NCI-H82 (cell line): ENCODE measurements around the gene NOP16.
A peak's percentile ranks its signal among the peaks of the same experiment; 100 is the strongest.

Source experiments
- DNase-seq: peaks from one replicate; lab custom pipeline; 2025; lab: John Stamatoyannopoulos, UW

Gene NOP16

GRCh38 chr5:176386491-176386890, 1.9 kb downstream of the NOP16 start:
- no peak for DNase-seq

GRCh38 chr5:176384991-176385390, 3.4 kb downstream of the NOP16 start:
- DNase-seq: no peak

DNA sequence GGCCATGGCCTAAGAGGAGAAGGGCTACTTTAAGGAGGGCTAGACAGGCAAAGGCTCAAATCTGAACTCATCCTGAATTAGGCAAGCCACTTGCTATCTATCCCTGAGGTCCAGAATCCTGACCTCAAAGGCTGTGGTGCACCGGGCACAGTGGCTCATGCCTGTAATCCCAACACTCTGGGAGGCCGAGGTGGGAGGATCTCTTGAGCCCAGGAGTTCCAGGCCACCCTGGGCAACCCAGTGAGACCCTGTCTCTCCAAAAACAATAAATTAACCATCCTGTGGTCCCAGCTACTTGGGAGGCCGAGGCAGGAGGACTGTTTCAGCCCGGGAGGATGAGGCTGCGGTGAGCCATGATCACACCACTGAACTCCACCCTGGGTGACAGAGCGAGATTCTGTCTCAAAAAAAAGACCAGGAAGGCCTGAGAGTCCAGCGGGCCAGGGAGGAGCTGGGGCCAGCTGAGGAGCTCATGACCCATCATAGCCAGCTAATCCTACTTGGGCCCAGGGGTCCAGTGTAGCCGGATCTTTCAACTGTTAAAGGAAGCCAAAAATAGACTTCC, 4.0 kb downstream of the NOP16 start:
- no peak for DNase-seq

DNA sequence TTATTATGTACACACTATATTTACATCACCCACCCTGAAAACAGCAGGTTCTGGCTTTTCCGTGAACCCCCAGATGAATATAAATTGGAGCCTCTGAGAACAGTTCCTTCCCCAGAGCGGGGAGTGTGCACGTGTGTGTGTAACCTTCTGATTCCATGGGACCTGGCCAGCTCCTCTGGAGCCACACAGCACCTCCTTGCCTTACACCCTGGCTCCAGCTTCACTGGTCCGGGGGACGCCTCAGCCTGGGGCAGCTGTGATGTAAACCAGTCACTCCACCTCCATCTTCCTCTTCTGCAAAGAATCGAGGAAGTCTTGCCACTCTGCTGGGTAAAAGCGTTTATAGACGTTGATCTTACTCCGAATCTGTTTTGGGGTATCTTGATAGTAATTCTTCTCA, 4.4 kb downstream of the NOP16 start:
- DNase-seq: no peak

DNA sequence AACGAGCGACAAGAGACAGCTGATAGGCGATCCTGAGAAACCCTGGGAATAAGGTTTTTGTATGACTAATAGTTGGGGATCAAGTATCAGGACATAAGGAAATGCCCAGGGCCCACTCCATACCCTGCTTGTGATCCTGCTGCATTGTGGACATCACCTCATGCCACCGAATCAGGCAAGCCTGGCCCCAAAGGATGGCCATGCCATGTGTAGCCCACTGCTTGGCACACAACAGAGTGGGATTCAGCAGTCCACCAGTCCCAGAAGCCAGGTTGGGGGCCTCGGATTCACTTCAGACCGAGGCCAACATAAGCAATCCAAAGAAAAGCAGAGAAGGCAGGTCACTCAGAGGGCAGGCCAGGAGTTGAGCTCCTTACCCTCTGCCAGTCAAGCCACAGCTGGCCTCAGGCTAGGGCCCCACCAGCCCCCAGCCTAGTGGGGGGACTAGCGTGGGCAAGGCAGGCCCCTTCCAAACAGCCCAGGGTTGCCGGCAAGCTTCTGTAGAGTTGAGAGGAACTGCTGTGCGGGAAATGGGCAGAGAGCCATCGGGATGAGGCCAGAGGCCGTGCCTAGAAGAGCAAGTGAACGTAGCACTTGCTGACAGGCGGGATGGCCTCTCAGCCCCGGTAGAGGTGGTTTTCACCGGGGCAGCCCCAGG, 5.0 kb downstream of the NOP16 start:
- DNase-seq: no peak

DNA sequence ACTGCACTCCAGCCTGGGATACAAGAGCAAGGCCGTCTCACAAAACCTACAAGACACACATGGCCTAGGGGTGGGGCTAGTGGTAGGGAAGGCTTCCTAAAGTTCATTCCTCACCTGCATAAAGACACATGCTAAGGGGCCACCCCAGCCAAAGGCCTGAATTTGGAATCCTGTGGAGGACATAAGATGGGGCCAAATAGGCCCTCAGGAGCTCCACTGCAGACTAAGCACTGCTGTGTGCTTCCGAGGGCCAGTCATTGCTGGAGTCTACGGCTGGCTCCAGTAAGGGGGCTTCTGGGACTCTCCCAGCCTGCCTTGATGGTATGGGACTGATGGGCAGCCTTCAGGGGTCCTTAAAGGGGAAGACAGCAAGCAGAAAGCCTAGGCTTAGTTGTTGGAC, 5.7 kb downstream of the NOP16 start:
- DNase-seq: peak; percentile 15

DNA sequence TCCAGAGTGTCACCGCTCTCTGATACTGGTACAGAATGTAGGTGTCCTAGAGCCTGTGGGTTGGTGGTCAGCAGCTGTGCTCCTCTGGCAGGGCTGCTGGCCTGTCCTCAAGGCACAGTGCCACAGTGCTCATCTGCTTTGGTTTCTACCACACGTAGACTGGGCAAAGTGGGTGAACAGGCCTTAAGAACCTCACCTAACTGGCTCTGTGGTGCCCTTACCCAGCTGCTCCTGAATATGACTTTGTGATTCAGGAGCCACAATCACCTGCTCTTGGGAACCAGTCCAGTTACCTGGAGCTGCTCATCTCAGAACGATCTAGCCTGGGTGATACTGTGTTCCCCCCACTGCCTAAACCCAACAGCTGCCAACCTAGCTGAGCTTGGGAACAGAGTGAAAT, 6.4 kb downstream of the NOP16 start:
- DNase-seq: no peak

DNA sequence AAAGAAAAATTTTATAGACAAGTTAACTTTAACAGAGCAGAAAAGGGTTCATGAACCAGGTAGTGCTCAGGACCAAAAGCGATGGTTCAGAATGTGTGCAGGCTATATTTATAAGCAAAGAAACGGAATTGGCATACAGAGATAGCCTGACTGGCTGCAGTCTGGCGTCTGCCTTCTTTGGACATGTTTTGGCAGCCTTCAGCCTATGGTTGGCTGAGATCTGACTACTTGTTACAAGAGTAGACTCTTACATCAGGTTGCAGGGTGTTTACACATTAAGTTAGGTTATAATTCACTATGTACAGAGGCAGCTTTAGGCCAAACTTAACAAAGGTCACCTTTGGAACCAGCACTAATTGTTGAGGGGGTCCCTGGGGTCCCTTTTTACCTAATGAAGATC, 7.0 kb downstream of the NOP16 start:
- no peak for DNase-seq

DNA sequence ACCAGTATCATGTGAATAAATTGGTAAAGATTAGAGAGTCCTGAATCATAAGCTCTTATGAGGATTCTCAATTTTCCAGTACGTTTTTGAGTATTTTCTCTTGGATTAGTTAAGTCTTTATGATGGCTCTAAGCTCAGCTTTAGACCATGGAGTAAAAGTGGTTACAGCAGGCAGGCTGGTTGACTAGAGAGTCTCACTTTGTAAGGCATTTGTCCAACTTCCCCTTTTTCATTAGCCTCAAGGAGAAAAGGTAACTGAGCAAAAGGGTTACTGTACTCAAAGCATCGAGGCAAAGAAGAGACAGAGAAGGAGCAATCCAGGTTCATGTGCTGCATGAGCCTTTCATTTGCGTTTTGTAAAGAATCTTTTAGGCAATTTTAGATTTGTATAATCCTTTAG, 8.5 kb downstream of the NOP16 start:
- no peak for DNase-seq

DNA sequence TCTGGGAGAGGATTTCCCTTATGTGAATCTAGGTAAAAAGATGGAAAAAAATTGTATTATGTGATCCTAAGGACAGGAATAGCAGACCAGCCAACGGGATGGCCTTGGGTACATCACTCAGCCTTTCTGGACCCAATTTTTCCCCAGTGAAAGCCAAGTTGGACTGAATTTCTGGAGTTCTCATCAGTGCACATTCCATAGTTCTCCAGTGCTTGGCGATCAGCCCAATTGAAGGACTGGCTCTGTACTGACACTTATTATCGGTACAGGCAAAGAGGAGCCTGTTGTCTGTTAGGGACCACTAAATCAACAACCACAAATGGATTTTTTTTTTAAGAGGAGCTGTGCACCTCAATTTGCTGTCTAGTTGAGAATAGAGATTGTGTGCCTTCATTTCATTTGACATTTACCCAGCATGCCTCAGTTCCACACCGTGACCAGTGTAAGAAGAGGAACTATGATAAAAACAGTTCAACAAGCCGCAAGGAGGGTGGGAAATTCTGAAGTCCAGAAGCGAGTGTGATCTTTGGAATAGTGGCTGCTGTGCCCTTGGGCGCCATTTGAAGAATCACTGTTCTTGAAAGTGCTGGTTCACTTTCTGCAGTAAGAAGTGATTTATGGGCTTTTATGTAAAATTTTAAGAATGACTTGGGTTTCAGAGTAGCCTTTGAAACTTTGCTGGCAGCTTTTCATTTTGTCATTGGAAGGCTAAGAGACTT, 15.1 kb downstream of the NOP16 start:
- no peak for DNase-seq

GRCh38 chr5:176371621-176372539, 16.5 kb downstream of the NOP16 start:
- DNase-seq: no peak

DNA sequence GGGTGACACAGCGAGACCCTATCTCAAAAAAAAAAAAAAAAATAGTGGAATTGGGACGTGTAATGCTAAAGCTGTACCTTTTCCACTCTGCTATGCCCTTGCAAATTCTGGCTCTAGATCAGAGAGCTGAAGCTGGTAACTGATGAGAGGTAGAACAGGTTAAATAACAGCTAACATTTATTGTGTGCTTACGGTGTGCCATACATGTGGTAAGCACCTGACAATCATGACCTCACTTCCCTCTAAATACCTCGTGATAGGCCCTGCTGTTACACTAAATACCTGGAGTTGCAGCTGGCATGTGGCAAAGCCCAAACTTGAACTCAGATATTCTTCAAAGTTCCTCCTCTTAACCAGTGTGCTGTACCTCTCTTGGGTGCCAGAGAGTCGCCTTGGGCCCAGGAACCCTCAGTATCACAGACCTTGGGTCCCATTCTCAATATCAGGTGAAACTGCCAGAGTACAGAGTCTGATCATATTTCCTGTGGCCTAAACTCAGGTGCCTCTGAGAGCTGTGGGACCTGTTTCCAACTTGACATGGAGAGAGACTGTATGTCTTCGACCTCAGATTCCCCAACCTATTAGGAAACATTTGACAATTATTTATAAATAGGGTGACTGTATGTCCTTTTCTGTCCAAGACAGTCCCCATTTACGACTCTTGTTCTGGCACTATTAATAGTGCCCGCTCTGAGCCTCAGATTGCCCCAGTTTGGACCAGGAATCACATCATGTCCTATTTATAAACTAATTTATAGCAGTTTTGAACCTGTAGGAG, 18.3 kb downstream of the NOP16 start:
- DNase-seq: no peak

GRCh38 chr5:176368726-176369125, 19.7 kb downstream of the NOP16 start:
- DNase-seq: no peak

GRCh38 chr5:176366232-176366894, 22.0 kb downstream of the NOP16 start:
- no peak for DNase-seq

GRCh38 chr5:176365351-176366231, 22.8 kb downstream of the NOP16 start, which contains the start of gene ARL10:
Gene ARL10, plus strand, starts transcription at chr5:176365487. Its CDS starts 77 bp downstream, at chr5:176365564.
- DNase-seq: peak; percentile 59

- DNase-seq: no peak
Observed at GRCh38 chr5:176364765-176365350, 23.5 kb downstream of the NOP16 start.

DNA sequence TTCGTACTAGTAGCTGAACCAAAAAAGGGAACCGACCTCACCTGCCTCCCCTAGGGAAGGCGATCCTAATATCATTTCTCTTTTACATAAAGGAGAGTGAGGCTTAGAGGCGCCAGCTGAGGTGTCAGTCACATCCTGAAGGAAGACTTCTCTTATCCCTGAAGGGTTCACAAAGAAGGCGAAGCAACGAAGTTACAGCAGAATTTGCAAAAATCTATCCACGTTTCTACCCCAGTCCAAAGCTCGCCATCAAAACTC, 26.2 kb downstream of the NOP16 start:
- peak; percentile 32 for DNase-seq

GRCh38 chr5:176361437-176362232, 26.8 kb downstream of the NOP16 start, which contains the start of gene KIAA1191:
Gene KIAA1191, minus strand, starts transcription at chr5:176361764. Its CDS starts 2,256 bp downstream, at chr5:176359508.
- peak; percentile 88 for DNase-seq

GRCh38 chr5:176360894-176361436, 27.4 kb downstream of the NOP16 start:
- peak; percentile 56 for DNase-seq
